HEK293 (cell line): Measurements from ENCODE around the gene CALCOCO1.

Experiments used
- GFI1B ChIP-seq: fragments of 450-650 bp; formaldehyde crosslinking; IDR thresholded peaks from 2 replicates; pipeline ENCODE4 v1.5.1; 2016; ENCODE audit warnings: missing biosample characterization, missing genetic modification characterization
- GLI2 ChIP-seq: fragments of 450-650 bp; formaldehyde crosslinking; IDR thresholded peaks from 2 replicates; pipeline ENCODE4; 2017; ENCODE audit warnings: missing biosample characterization, missing genetic modification characterization, low read depth, borderline replicate concordance
- HOXA7 ChIP-seq: sonication (generic); formaldehyde crosslinking; IDR thresholded peaks from 2 replicates; pipeline ENCODE4 v1.8.1; 2022; ENCODE audit warnings: missing genetic modification reagents, borderline replicate concordance
- KLF17 ChIP-seq: fragments of 450-650 bp; formaldehyde crosslinking; IDR thresholded peaks from 2 replicates; pipeline ENCODE4 v1.5.1; 2016; ENCODE audit warnings: missing biosample characterization, missing genetic modification characterization
- KLF7 ChIP-seq: fragments of 450-650 bp; formaldehyde crosslinking; IDR thresholded peaks from 2 replicates; pipeline ENCODE4 v1.5.1; 2016; ENCODE audit warnings: missing biosample characterization, missing genetic modification characterization, borderline replicate concordance
- MEIS1 ChIP-seq: sonication (generic); formaldehyde crosslinking; IDR thresholded peaks from 2 replicates; pipeline ENCODE4 v1.8.1; 2022; ENCODE audit warnings: missing genetic modification reagents, mild to moderate bottlenecking, borderline replicate concordance
- SALL2 ChIP-seq: fragments of 450-650 bp; formaldehyde crosslinking; IDR thresholded peaks from 2 replicates; pipeline ENCODE4 v1.5.0; 2017; ENCODE audit warnings: missing biosample characterization, mild to moderate bottlenecking, missing genetic modification characterization, borderline replicate concordance
- SP3 ChIP-seq: fragments of 450-650 bp; formaldehyde crosslinking; IDR thresholded peaks from 2 replicates; pipeline ENCODE4 v1.5.1; 2016; ENCODE audit warnings: missing biosample characterization, missing genetic modification characterization
- TSHZ1 ChIP-seq: fragments of 450-650 bp; formaldehyde crosslinking; IDR thresholded peaks from 2 replicates; pipeline ENCODE4 v1.5.1; 2016; ENCODE audit warnings: missing biosample characterization, missing genetic modification characterization, borderline replicate concordance
- ZBTB20 ChIP-seq: fragments of 450-650 bp; formaldehyde crosslinking; IDR thresholded peaks from 2 replicates; pipeline ENCODE4 v1.5.1; 2016; ENCODE audit warnings: missing biosample characterization, missing genetic modification characterization
- ZBTB49 ChIP-seq: fragments of 450-650 bp; formaldehyde crosslinking; IDR thresholded peaks from 2 replicates; pipeline ENCODE4 v1.5.1; 2016; ENCODE audit warnings: missing biosample characterization, missing genetic modification characterization, low read depth
- ZEB2 ChIP-seq: fragments of 450-650 bp; formaldehyde crosslinking; IDR thresholded peaks from 2 replicates; pipeline ENCODE4 v1.5.1; 2016; ENCODE audit warnings: missing biosample characterization, missing genetic modification characterization
- ZFP3 ChIP-seq: fragments of 450-650 bp; formaldehyde crosslinking; IDR thresholded peaks from 2 replicates; pipeline ENCODE4 v1.5.1; 2016; ENCODE audit warnings: low read depth, missing biosample characterization, missing genetic modification characterization
- ZNF140 ChIP-seq: fragments of 450-650 bp; formaldehyde crosslinking; IDR thresholded peaks from 2 replicates; pipeline ENCODE4 v1.5.1; 2016; ENCODE audit warnings: missing biosample characterization, missing genetic modification characterization
- ZNF148 ChIP-seq: fragments of 450-650 bp; formaldehyde crosslinking; IDR thresholded peaks from 2 replicates; pipeline ENCODE4 v1.5.0; 2017; ENCODE audit warnings: missing biosample characterization, missing genetic modification characterization, borderline replicate concordance
- ZNF19 ChIP-seq: fragments of 450-650 bp; formaldehyde crosslinking; IDR thresholded peaks from 2 replicates; pipeline ENCODE4; 2016; ENCODE audit warnings: missing biosample characterization, missing genetic modification characterization, low read depth
- ZNF223 ChIP-seq: fragments of 450-650 bp; formaldehyde crosslinking; IDR thresholded peaks from 2 replicates; pipeline ENCODE4 v1.5.1; 2016; ENCODE audit warnings: missing biosample characterization, missing genetic modification characterization
- ZNF426 ChIP-seq: fragments of 450-650 bp; formaldehyde crosslinking; IDR thresholded peaks from 2 replicates; pipeline ENCODE4 v1.5.1; 2017; ENCODE audit warnings: missing biosample characterization, missing genetic modification characterization, mild to moderate bottlenecking, inconsistent platforms, moderate library complexity
- ZNF596 ChIP-seq: fragments of 450-650 bp; IDR thresholded peaks from 2 replicates; pipeline ENCODE4 v1.5.0; 2018; ENCODE audit warnings: missing biosample characterization, mild to moderate bottlenecking, missing genetic modification characterization, moderate library complexity
- ZNF600 ChIP-seq: fragments of 450-650 bp; formaldehyde crosslinking; IDR thresholded peaks from 2 replicates; pipeline ENCODE4 v1.5.1; 2016; ENCODE audit warnings: missing biosample characterization, missing genetic modification characterization
- ZNF610 ChIP-seq: fragments of 450-650 bp; formaldehyde crosslinking; IDR thresholded peaks from 2 replicates; pipeline ENCODE4 v1.5.1; 2016; ENCODE audit warnings: missing biosample characterization, missing genetic modification characterization, borderline replicate concordance
- ZNF624 ChIP-seq: fragments of 450-650 bp; formaldehyde crosslinking; IDR thresholded peaks from 2 replicates; pipeline ENCODE4 v1.5.1; 2017; ENCODE audit warnings: missing biosample characterization, missing genetic modification characterization
- ZNF629 ChIP-seq: fragments of 450-650 bp; formaldehyde crosslinking; IDR thresholded peaks from 2 replicates; pipeline ENCODE4 v1.5.1; 2017; ENCODE audit warnings: missing biosample characterization, missing genetic modification characterization
- ZNF654 ChIP-seq: fragments of 450-650 bp; formaldehyde crosslinking; IDR thresholded peaks from 2 replicates; pipeline ENCODE4 v1.5.1; 2016; ENCODE audit warnings: low read depth, missing biosample characterization, missing genetic modification characterization
- ZNF660 ChIP-seq: fragments of 450-650 bp; IDR thresholded peaks from 2 replicates; pipeline ENCODE4 v1.5.1; 2018; ENCODE audit warnings: missing biosample characterization, mild to moderate bottlenecking, missing genetic modification characterization
- ZNF677 ChIP-seq: fragments of 450-650 bp; IDR thresholded peaks from 2 replicates; pipeline ENCODE4 v1.5.0; 2018; ENCODE audit warnings: missing biosample characterization, mild to moderate bottlenecking, missing genetic modification characterization, moderate library complexity
- ZNF747 ChIP-seq: fragments of 450-650 bp; formaldehyde crosslinking; IDR thresholded peaks from 2 replicates; pipeline ENCODE4 v1.5.1; 2016; ENCODE audit warnings: missing biosample characterization, missing genetic modification characterization
- ZNF76 ChIP-seq: fragments of 450-650 bp; formaldehyde crosslinking; IDR thresholded peaks from 2 replicates; pipeline ENCODE4; 2016; ENCODE audit warnings: low read depth, missing biosample characterization, missing genetic modification characterization, borderline replicate concordance
- ZNF791 ChIP-seq: fragments of 450-650 bp; formaldehyde crosslinking; IDR thresholded peaks from 2 replicates; pipeline ENCODE4 v1.5.1; 2016; ENCODE audit warnings: missing biosample characterization, missing genetic modification characterization
- ZNF837 ChIP-seq: fragments of 450-650 bp; formaldehyde crosslinking; IDR thresholded peaks from 2 replicates; pipeline ENCODE4 v1.5.1; 2016; ENCODE audit warnings: missing biosample characterization, missing genetic modification characterization
- ZSCAN23 ChIP-seq: fragments of 450-650 bp; formaldehyde crosslinking; IDR thresholded peaks from 2 replicates; pipeline ENCODE4 v1.5.1; 2016; ENCODE audit warnings: missing biosample characterization, missing genetic modification characterization

CALCOCO1 gene

GRCh38 chr12:53675701-53676607 is 51.3 kb downstream of the CALCOCO1 start, which contains the start of gene ATP5MC2 (continued):
- TF ChIP-seq SALL2 (no peak), SP3 (tag by site-specific recombination) (peak; percentile 80), ZNF223 (no peak), GLI2 (no peak), MEIS1 (no peak), KLF17 (tag by site-specific recombination) (peak; percentile 80; the same call in 1 of the 2 replicates), ZNF629 (tag by site-specific recombination) (peak; percentile 89), KLF7 (tag by site-specific recombination) (peak; percentile 82; the same call in 1 of the 2 replicates), ZNF791 (tag by site-specific recombination) (no peak), ZNF610 (tag by site-specific recombination) (peak; percentile 78), ZNF747 (no peak), ZNF76 (tag by site-specific recombination) (peak; percentile 62; the same call in 1 of the 2 replicates), ZNF140 (no peak), ZEB2 (peak; percentile 97), GFI1B (tag by site-specific recombination) (no peak), ZNF654 (tag by site-specific recombination) (peak; percentile 84), ZBTB20 (tag by site-specific recombination) (no peak; the same call in 1 of the 2 replicates), ZNF596 (tag by site-specific recombination) (no peak), ZNF660 (peak; percentile 98), ZNF837 (tag by site-specific recombination) (no peak), ZSCAN23 (tag by site-specific recombination) (0 out of 2 replicates have a peak, but pooled peaks have one; percentile 49), ZNF677 (no peak), TSHZ1 (no peak), ZNF426 (tag by site-specific recombination) (no peak), ZBTB49 (no peak), ZNF600 (tag by site-specific recombination) (peak; percentile 100), ZNF148 (tag by site-specific recombination) (no peak), ZNF624 (no peak), ZFP3 (tag by site-specific recombination) (peak; percentile 57; the same call in 1 of the 2 replicates), HOXA7 (CRISPR knock-in tag) (no peak), ZNF19 (tag by site-specific recombination) (no peak)
